Glutamatergic neuron (in vitro differentiated cells): ENCODE data around the gene DFFA. TPM values are rescaled to one million over a fixed set of nuclear protein-coding genes. Genes with fewer than 3 reads are reported as not detected.

ENCODE experiments used
- DNase-seq: peaks from one replicate; pipeline ENCODE4 v3.0.0; 2022
- H3K27ac Mint-ChIP-seq: one replicate; pipeline ENCODE4 v1.8.0; 2020; ENCODE audit warnings: mild to moderate bottlenecking, mixed read lengths, inconsistent platforms; ENCODE audit not compliant: unreplicated experiment
- H3K27me3 Mint-ChIP-seq: one replicate; pipeline ENCODE4 v1.8.0; 2020; ENCODE audit warnings: mild to moderate bottlenecking, moderate library complexity, mixed read lengths, inconsistent platforms; ENCODE audit not compliant: unreplicated experiment
- H3K36me3 Mint-ChIP-seq: one replicate; pipeline ENCODE4 v1.8.0; 2020; ENCODE audit warnings: mild to moderate bottlenecking, mixed read lengths, inconsistent platforms; ENCODE audit not compliant: unreplicated experiment
- H3K4me1 Mint-ChIP-seq: one replicate; pipeline ENCODE4 v1.8.0; 2020; ENCODE audit warnings: mild to moderate bottlenecking, low read depth, mixed read lengths, inconsistent platforms; ENCODE audit not compliant: unreplicated experiment
- H3K4me3 Mint-ChIP-seq: one replicate; pipeline ENCODE4 v1.8.0; 2020; ENCODE audit warnings: mild to moderate bottlenecking, mixed read lengths, inconsistent platforms; ENCODE audit not compliant: unreplicated experiment
- H3K9me3 Mint-ChIP-seq: one replicate; pipeline ENCODE4 v1.8.0; 2020; ENCODE audit warnings: mild to moderate bottlenecking, moderate library complexity, mixed read lengths, inconsistent platforms; ENCODE audit not compliant: unreplicated experiment
- total RNA-seq: library from RNA; stranded (reverse); fragmentation: NEBNext Ultra II Directional; extraction: Animal tissue kit (Norgen Biotek cat#: 25700); gene quantifications from one replicate; pipeline ENCODE4 v1.2.1, GENCODE V29; 2021; ENCODE audit not compliant: unreplicated experiment
- TF ChIP-seq, protein P1 (sequence below): fragments of 200-600 bp; sonication (generic); IDR thresholded peaks from one replicate; pipeline ENCODE4 v1.5.0; 2021; ENCODE audit not compliant: partially characterized antibody, unreplicated experiment

DFFA gene
- total RNA-seq, 1 donor from 2014 or later = 38.0 TPM

DNA sequence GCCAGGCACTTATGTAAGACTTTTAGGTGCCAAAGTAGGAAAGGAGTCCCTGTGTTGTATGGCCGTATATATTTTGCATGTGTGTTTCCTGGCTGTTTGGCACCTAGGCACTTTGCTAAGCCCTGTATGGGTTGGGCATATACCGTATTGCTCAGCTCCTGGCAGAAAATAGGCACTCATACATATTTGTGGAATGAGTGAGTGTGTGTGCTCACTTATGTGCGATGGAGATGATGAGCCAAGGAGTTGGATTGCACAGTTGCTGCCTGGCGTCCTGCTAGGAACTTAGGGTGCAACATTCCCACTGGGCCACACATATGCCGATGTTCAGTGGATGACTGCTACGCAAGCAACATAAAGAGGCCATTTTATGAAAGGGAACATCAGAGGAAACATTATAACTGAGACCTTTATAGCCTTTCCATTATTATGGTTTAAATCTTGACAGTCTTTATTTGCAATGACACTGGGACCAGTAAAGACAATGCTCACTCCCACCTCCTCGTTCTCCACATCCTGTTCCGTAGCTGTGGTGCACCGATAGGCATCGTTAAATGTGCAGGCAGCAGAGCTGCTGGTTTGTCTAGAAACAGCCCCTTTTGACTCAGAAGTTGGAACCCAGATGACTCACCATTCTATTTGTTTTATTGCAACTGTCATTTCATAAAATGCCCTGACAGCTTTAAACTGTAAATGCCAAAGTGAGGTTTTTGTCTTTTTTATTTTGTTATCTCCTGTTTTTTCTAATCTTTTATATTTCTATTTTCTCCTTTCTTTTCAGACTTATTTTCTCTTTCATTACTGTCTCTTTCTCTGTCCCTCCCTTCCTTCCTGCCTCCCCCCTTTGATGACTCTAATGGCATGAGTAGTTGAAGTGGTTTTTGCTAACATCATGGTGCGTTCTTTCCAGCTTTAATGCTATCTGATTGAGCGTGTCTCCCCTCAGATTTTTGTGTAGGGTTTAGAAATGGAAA lies 38.5 kb upstream of the DFFA start:
- Mint-ChIP-seq H3K4me3 (no peak overlapping the region), H3K36me3 (no peaks in the 10 kb centered on the region), H3K27me3 (peaks cover 1% of the 10 kb centered on the region), H3K27ac (no peak overlapping the region), H3K9me3 (peaks cover 4% of the 10 kb centered on the region), H3K4me1 (peaks cover 49% of the 10 kb centered on the region)
- no peak for DNase-seq
- TF ChIP-seq, protein P1, sequence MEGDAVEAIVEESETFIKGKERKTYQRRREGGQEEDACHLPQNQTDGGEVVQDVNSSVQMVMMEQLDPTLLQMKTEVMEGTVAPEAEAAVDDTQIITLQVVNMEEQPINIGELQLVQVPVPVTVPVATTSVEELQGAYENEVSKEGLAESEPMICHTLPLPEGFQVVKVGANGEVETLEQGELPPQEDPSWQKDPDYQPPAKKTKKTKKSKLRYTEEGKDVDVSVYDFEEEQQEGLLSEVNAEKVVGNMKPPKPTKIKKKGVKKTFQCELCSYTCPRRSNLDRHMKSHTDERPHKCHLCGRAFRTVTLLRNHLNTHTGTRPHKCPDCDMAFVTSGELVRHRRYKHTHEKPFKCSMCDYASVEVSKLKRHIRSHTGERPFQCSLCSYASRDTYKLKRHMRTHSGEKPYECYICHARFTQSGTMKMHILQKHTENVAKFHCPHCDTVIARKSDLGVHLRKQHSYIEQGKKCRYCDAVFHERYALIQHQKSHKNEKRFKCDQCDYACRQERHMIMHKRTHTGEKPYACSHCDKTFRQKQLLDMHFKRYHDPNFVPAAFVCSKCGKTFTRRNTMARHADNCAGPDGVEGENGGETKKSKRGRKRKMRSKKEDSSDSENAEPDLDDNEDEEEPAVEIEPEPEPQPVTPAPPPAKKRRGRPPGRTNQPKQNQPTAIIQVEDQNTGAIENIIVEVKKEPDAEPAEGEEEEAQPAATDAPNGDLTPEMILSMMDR = no peak

DNA sequence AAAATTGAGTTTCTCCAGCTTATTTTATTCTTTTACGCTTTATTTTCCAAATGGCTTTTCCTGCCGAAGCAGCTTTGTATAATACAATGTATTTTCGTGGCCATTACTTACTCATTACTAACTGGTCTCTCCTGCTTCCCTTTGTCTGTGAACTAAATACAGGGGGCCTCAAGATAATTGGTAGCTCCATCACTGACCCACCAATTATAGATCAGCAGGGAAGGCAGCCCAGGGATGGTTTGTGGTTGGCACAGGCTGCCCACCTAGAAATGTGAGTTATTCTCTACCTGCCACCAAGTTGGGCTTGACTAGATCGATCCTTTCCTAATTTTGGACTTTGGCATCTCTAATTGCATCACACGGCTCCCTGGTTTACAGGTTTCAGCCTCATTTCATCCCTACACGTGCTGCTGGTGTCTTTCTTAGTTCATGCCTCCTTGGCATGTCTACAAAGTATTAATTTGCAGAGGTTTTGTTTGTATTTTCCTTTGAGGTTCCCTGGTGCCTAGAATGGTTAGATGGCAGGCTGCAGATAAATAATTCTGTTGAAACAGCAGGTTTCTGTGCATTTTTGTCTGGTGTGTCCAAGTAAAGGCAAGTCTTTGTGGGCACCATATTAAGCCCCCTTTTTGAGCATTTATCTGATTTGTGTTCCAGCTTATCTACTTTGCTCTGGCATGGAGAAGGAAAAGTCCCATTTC lies 37.6 kb upstream of the DFFA start:
- no peak for DNase-seq
- peaks cover 1% of the 10 kb centered on the region for H3K27me3 Mint-ChIP-seq
- H3K27ac Mint-ChIP-seq = no peak overlapping the region
- peaks cover 4% of the 10 kb centered on the region for H3K9me3 Mint-ChIP-seq
- H3K36me3 Mint-ChIP-seq = no peaks in the 10 kb centered on the region
- TF ChIP-seq, protein P1 = no peak
- H3K4me1 Mint-ChIP-seq = peaks cover 45% of the 10 kb centered on the region
- H3K4me3 Mint-ChIP-seq = no peak overlapping the region

- Mint-ChIP-seq H3K27ac (no peak overlapping the region), H3K9me3 (peaks cover 2% of the 10 kb centered on the region), H3K4me3 (no peak overlapping the region), H3K36me3 (no peaks in the 10 kb centered on the region), H3K4me1 (peaks cover 37% of the 10 kb centered on the region), H3K27me3 (peaks cover 1% of the 10 kb centered on the region)
- DNase-seq = no peak
- TF ChIP-seq, protein P1 = no peak
Measured at GRCh38 chr1:10508511-10508951, 36.2 kb upstream of the DFFA start.

- Mint-ChIP-seq H3K27ac (no peak overlapping the region), H3K4me3 (no peak overlapping the region)
- TF ChIP-seq, protein P1 = peak; percentile 64
Measured at GRCh38 chr1:10507111-10507879, 35.0 kb upstream of the DFFA start.

More at GRCh38 chr1:10507111-10507879, 35.0 kb upstream of the DFFA start:
- peak; percentile 73 for DNase-seq
- peaks cover 33% of the 10 kb centered on the region for H3K4me1 Mint-ChIP-seq
- H3K9me3 Mint-ChIP-seq = no peaks in the 10 kb centered on the region
- H3K27me3 Mint-ChIP-seq = peaks cover 1% of the 10 kb centered on the region
- H3K36me3 Mint-ChIP-seq = no peaks in the 10 kb centered on the region
